GM10248 (cell line): ENCODE data around the gene UTS2B.

Experiments
- CTCF ChIA-PET: fragments of 300-600 bp; sonication (Branson Sonifier 250); formaldehyde crosslinking; extraction: SDS; loops from one replicate; lab custom pipeline; 2021; ENCODE audit warnings: antibody characterized with exemption; lab: Yijun Ruan, JAX
- POLR2A ChIA-PET: fragments of 350-650 bp; sonication (Branson Sonifier 250); formaldehyde crosslinking; extraction: SDS; loops from one replicate; lab custom pipeline; 2020; ENCODE audit warnings: antibody characterized with exemption; lab: Yijun Ruan, JAX
- DNase-seq: peaks from one replicate; pipeline ENCODE4 v3.0.0; 2012; ENCODE audit errors: extremely low spot score
- TF ChIP-seq, protein P1 (sequence below): IDR thresholded peaks from 2 replicates; pipeline ENCODE4 v1.5.1; 2012; ENCODE audit warnings: mild to moderate bottlenecking, low read depth; ENCODE audit errors: extremely low read depth, missing control alignments, control extremely low read depth

Gene UTS2B

GRCh38 chr3:191372122-191372521 is 41.8 kb upstream of the UTS2B start:
- TF ChIP-seq, protein P1, sequence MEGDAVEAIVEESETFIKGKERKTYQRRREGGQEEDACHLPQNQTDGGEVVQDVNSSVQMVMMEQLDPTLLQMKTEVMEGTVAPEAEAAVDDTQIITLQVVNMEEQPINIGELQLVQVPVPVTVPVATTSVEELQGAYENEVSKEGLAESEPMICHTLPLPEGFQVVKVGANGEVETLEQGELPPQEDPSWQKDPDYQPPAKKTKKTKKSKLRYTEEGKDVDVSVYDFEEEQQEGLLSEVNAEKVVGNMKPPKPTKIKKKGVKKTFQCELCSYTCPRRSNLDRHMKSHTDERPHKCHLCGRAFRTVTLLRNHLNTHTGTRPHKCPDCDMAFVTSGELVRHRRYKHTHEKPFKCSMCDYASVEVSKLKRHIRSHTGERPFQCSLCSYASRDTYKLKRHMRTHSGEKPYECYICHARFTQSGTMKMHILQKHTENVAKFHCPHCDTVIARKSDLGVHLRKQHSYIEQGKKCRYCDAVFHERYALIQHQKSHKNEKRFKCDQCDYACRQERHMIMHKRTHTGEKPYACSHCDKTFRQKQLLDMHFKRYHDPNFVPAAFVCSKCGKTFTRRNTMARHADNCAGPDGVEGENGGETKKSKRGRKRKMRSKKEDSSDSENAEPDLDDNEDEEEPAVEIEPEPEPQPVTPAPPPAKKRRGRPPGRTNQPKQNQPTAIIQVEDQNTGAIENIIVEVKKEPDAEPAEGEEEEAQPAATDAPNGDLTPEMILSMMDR, result no peak
- no peak for DNase-seq
- POLR2A ChIA-PET, result no interaction called here
- CTCF ChIA-PET, result no interaction called here

- CTCF ChIA-PET, result no interaction called here
- TF ChIP-seq, protein P1, result no peak
- POLR2A ChIA-PET, result no interaction called here
- no peak for DNase-seq
Observed at GRCh38 chr3:191369616-191370010, 39.3 kb upstream of the UTS2B start.

DNA sequence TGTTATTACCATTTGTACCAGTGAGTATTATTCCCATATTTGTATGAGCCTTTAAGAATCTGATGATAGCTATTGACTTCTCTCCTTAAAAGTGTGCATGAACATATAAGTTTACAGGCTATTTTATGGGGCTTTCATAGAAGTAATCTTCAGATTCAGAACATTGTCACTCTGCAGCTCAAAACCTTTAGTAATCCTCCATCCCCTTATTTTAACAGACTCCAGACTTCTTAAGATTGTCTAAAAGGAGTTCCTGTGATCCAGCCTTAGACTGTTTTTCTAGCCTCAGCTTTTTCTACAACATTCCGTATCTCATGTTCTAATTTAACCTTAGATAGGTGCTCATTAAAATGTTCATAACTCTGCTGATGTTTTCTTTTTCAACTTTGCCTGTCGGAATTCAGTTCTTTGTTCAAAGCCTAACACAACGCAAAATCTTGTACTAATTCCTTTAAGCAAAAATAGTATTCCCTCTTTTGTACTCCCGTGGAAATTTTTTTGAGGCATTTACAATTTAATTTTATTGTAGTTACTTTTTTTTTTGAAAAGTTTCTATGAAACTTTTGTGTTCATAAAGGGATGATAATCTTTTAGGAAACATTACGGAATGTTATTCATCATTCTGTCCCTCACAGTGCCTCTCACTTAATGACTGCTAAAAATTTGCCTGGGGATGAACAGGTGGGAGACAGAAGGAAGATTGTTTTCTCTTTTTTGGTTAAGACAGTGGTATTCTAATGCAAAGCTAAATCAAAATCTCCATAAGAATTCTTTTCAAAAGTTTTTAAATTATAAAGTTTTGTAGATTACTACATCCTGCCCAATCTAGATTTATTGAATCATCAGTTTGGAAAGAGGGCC is 38.7 kb upstream of the UTS2B start:
- CTCF ChIA-PET, result no interaction called here
- DNase-seq, result no peak
- TF ChIP-seq, protein P1, result no peak
- POLR2A ChIA-PET, result no interaction called here

DNA sequence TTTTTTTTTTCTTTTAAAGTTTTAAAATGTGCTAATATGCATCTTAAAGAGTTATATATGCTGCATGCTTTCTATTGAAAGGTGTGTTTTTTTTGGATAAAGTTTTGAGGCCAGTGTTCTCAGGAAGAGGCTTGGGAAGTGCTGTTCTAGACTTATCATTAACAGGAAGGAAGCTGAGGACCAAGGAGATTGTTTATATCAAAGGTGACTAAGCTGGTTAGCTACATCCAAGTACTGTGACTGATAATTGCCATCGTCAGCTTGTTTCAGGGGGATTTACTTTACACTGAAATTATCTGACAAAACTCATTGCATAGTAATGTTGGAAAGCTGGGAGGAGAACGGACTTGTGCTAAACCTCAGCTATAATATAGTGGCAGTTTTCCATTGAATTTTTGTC is 36.3 kb upstream of the UTS2B start:
- TF ChIP-seq, protein P1, result no peak
- ChIA-PET CTCF (interaction anchor here (0.9 to 1.4 kb wide), 4 partner anchors 10 to 122 kb away, joined by 3 to 6 read pairs (median 4); no protein-coding TSS in a partner anchor), POLR2A (no interaction called here)
- no peak for DNase-seq

DNA sequence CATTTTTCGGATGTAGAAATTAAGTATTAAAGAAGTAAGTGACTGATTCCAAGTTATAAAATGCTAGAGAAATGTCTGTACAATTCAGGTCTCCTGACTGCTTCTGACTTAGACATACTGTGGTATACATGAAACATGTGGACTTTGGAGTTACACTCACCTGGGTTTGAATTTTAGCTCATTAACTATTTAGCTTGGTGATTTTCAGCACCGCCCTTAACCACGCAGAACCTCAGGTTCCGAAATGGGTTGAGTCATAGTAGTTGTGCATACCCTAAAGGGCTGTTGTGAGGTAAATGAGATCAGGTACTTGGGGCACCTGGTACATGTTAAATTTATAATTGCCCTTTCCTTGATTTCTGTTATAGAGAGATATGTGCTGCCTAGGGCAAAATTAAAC is 32.9 kb upstream of the UTS2B start:
- TF ChIP-seq, protein P1, result no peak
- no peak for DNase-seq
- CTCF ChIA-PET, result interaction anchor here (1.3 to 7.3 kb wide), 2 partner anchors 10 to 24 kb away, joined by 4 to 45 read pairs; no protein-coding TSS in a partner anchor
- POLR2A ChIA-PET, result no interaction called here

DNA sequence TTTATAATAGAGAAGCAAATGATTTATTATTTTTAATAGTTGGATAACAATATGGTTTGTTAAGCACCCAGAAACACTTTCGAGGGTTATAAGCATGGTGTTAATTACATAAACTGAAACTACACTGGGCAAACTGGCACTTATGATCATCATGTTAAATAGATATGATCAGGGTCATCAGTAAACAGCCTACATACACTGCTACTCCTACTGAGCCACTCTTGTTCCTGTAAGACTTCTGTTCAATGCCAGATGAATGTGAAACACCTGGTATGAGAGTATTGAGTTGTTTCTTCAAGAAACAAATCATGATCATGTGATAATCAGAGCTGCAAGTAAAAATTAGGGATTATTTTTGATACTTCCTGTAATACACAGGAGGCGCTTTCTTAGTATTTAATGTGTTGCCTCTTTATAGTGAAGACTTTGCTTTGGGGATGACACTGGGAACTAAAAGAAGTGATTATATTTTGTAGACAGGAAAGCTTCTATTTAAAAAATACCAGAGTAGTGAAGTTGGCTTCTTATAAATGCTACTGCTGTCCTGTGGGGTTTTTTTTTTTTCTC is 32.3 kb upstream of the UTS2B start:
- no peak for DNase-seq
- ChIA-PET POLR2A (no interaction called here), CTCF (interaction anchor here (1.3 to 7.3 kb wide), 3 partner anchors 11 to 24 kb away, joined by 4 to 45 read pairs (median 11); no protein-coding TSS in a partner anchor)
- TF ChIP-seq, protein P1, result no peak
